ENCODE data around the gene TMEM62. TPM values are rescaled to one million over a fixed set of nuclear protein-coding genes. Genes with fewer than 3 reads are reported as not detected.

The TMEM62 gene
- total and polyA plus RNA-seq, 2 of the 8 experiments (the other 6 are each of a cell fraction or from before 2014, with no cell fraction given), result 2.0 to 4.0 TPM

DNA sequence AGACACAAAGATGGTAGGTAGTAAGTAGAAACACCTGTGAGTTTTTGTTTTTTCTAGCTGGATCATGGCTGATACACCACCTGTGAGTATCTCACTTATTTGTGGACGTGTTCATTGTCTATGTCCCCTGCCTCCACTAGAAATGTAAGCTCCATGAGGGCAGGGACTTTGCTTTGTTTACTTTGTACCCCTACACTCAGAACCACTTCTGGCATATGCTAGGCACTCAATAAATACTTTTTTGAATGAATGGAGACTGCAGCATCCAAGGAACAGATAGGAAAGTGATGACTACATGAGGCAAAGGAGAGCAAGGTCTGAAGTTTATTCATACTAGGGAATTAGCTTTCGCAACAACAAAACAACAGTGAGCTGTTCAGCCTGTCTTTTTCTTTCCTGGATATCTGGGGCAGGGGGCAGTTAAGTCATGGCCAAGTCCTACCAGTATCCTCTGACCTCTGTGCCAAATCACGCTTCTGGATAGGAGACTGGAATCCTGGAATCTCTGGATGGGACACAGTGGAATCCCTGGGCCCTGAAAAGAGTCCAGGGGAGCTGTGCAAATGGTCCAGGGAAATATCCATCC, 99.0 kb downstream of the TMEM62 start:
- CTCF ChIA-PET (ENCODE audit: partially characterized antibody), result interaction anchor here (0.6 to 9.7 kb wide), 11 partner anchors 10 to 661 kb away, joined by 3 to 178 read pairs (median 5); partner anchors contain the start of gene EPB42

More for the DNA sequence above, 99.0 kb downstream of the TMEM62 start:
- Histone ChIP-seq H2BK12ac (ENCODE audit: low read depth, low read length) (no peak overlapping the region), H3K4me2 (ENCODE audit: insufficient read depth in 1 of 2, low read depth in 2 of 2, low read length in 2 of 2) (no peak overlapping the region), H3K27me3 (replicated peaks in 1 of 4; ENCODE audit: control insufficient read depth in 3 of 4, extremely low read depth in 1 of 4, insufficient read depth in 3 of 4, low read length in 3 of 4) (no peaks in the 10 kb centered on the region), H2BK15ac (ENCODE audit: low read length) (no peak overlapping the region), H3K27ac (ENCODE audit: low read depth, low read length) (no peak overlapping the region), H3K56ac (replicated peaks; ENCODE audit: insufficient read length, low read depth, low read length) (no peak overlapping the region), H3K36me3 (ENCODE audit: control insufficient read depth in 2 of 4, insufficient read depth in 4 of 4, low read length in 3 of 4) (no peaks in the 10 kb centered on the region), H4K20me1 (replicated peaks in 1 of 2; ENCODE audit: control insufficient read depth in 1 of 2, insufficient read depth in 2 of 2, low read length in 2 of 2) (no peaks in the 10 kb centered on the region), H3K18ac (ENCODE audit: extremely low read depth, low read length) (no peak overlapping the region), H3K23me2 (ENCODE audit: low read depth, low read length) (no peaks in the 10 kb centered on the region), H3K9me3 (ENCODE audit: insufficient read depth in 2 of 2, low read depth in 1 of 2, low read length in 1 of 2) (no peaks in the 10 kb centered on the region), H3K79me1 (ENCODE audit: low read depth, low read length) (no peaks in the 10 kb centered on the region), H3K23ac (ENCODE audit: insufficient read length) (no peak overlapping the region), H3K4ac (replicated peaks; ENCODE audit: insufficient read length, low read depth, low read length) (no peak overlapping the region), H3K4me1 (replicated peaks in 1 of 4; ENCODE audit: control insufficient read depth in 3 of 4, insufficient read depth in 4 of 4, low read length in 3 of 4) (no peaks in the 10 kb centered on the region), H2BK5ac (ENCODE audit: low read depth, low read length) (no peak overlapping the region), H3K79me2 (ENCODE audit: control insufficient read depth in 1 of 2, insufficient read depth in 2 of 2, low read length in 2 of 2) (no peaks in the 10 kb centered on the region), H2BK20ac (ENCODE audit: low read length) (no peak overlapping the region), H3K9ac (replicated peaks in 1 of 4; ENCODE audit: extremely low read depth in 1 of 4, low read depth in 3 of 4, low read length in 3 of 4) (no peak overlapping the region), H2AFZ (ENCODE audit: low read length) (no peak overlapping the region), H4K91ac (replicated peaks; ENCODE audit: insufficient read length, low read length) (no peak overlapping the region), H3K14ac (ENCODE audit: insufficient read length) (no peak overlapping the region), H2BK120ac (replicated peaks; ENCODE audit: low read depth, low read length) (no peak overlapping the region), H2AK5ac (ENCODE audit: low read depth, low read length) (no peak overlapping the region), H4K5ac (ENCODE audit: insufficient read length, low read depth, low read length) (no peak overlapping the region), H4K8ac (ENCODE audit: extremely low read depth, insufficient read depth, low read length) (no peak overlapping the region), H3K4me3 (ENCODE audit: extremely low read depth in 1 of 4, insufficient read depth in 2 of 4, low read depth in 3 of 4, low read length in 4 of 4) (no peak overlapping the region)
- no peak for FAIRE-seq
- DNase-seq (ENCODE audit: low read depth in 1 of 2, low spot score in 2 of 2), result no peak
- 78% methylated on average over 3 of the region's 3 CpGs; no CpG with 5 or more reads in 1 of the 2 experiments for WGBS, 2 experiments (ENCODE audit: extremely low coverage in 1 of 2, insufficient coverage in 1 of 2, insufficient read length in 1 of 2, insufficient replicate concordance in 2 of 2, low coverage in 1 of 2, low lambda C conversion rate in 2 of 2, missing lambda C conversion rate in 1 of 2)
- TF ChIP-seq TAF1 (IDR thresholded peaks at IDR 0.05; ENCODE audit: low read depth, low read length) (no peak), BCL11A (IDR thresholded peaks at IDR 0.05; ENCODE audit: low read depth in 2 of 2, low read length in 2 of 2) (no peak), RAD21 (IDR thresholded peaks at IDR 0.05 in 1 of 2, conservative IDR thresholded peaks at IDR 0.05 in 1 of 2; ENCODE audit: low read depth in 2 of 2, low read length in 2 of 2) (no peak), KDM1A (IDR thresholded peaks at IDR 0.05; ENCODE audit: borderline replicate concordance, low read length) (no peak), CBX5 (IDR thresholded peaks at IDR 0.05; ENCODE audit: low read depth, low read length) (no peak), HDAC6 (IDR thresholded peaks at IDR 0.05; ENCODE audit: low read depth, low read length) (no peak), SP1 (IDR thresholded peaks at IDR 0.05; ENCODE audit: low read depth, low read length) (no peak), KDM5A (IDR thresholded peaks at IDR 0.05; ENCODE audit: low read length) (no peak), SP4 (IDR thresholded peaks at IDR 0.05; ENCODE audit: low read length) (no peak), CEBPB (IDR thresholded peaks at IDR 0.05; ENCODE audit: low read depth, low read length) (no peak), RXRA (IDR thresholded peaks at IDR 0.05; ENCODE audit: insufficient read depth, low read depth, low read length) (no peak)
- TF ChIP-seq, protein P1, sequence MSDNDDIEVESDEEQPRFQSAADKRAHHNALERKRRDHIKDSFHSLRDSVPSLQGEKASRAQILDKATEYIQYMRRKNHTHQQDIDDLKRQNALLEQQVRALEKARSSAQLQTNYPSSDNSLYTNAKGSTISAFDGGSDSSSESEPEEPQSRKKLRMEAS (IDR thresholded peaks at IDR 0.05), result no peak
- TF ChIP-seq, protein P2, sequence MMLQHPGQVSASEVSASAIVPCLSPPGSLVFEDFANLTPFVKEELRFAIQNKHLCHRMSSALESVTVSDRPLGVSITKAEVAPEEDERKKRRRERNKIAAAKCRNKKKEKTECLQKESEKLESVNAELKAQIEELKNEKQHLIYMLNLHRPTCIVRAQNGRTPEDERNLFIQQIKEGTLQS (IDR thresholded peaks at IDR 0.05; ENCODE audit: insufficient read depth, low read depth, low read length), result no peak
- POLR2A ChIA-PET (ENCODE audit: partially characterized antibody), result no interaction called here
